ENCODE data around the gene LY6G6F.
A peak's percentile ranks its signal among the peaks of the same experiment; 100 is the strongest.

LY6G6F gene

DNA sequence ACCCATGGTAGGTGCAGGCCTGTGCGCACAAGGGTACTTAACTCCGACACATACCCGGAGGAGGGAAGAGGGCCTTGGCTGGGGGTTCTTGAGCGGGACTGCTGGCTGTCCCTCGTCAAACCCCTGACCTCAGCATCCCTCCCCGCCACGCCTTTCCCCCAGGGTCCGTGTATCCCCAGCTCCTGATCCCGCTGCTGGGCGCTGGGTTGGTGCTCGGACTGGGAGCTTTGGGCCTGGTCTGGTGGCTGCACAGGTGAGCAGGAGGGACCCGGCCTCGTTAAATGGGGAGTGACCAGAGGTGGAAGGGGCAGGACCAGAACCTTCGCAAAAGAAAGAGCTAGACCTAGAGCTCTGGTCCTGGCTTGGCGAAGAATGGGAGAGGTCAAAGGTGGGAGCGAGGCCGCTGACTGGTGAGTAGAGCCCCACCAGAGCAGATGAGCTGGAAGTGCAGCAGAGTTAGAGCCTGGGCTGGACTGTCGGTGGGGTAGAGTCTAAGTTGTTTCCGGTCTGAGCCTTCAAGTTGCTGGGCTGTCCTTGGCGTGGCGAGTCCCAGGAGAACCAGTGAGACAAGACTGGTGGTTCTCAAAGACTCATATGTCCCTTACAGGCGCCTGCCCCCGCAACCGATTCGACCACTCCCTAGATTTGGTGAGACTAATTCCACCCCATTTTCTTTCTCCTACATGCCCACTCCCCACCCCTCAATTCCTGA lies 17.5 kb downstream of the LY6G6F start:
- DNase-seq (ENCODE audit: low spot score): no peak

DNA sequence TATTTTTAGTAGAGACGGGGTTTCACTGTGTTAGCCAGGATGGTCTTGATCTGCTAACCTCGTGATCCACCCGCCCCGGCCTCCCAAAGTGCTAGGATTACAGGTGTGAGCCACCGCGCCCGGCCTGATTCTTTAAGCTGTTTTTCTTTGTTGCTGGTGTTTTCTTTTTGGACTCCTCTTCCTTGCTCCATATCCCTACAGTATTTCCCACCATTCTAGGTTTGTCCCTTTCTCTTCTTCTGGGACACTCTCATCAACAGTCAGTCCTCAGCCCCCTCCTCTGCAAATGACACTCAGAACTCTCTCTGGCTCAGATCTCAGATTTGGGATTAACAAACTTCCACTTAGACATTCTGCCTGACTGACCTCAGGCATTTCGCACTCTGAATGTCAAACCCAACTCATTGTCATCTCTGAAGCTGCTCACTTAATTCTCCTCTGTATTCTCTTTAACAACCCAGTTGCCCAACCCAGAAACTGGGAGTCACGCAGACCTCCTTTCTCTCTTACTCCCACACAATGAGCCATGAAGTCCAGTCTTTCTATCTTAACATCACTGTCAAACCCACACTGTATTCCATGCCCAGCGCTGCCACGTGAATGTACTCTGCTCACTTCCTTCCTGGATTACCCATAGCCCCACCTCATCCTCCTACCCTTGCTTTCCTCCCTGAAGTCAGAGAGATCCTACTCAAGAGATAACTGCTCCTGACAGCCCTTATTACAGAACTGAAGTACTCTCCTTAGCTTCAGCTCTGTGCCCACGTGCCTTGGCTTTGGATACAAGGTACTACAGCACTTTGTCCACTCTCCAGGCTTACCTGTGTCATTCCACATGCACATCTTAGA lies 19.1 kb downstream of the LY6G6F start:
- no peak for DNase-seq (ENCODE audit: low spot score)

DNA sequence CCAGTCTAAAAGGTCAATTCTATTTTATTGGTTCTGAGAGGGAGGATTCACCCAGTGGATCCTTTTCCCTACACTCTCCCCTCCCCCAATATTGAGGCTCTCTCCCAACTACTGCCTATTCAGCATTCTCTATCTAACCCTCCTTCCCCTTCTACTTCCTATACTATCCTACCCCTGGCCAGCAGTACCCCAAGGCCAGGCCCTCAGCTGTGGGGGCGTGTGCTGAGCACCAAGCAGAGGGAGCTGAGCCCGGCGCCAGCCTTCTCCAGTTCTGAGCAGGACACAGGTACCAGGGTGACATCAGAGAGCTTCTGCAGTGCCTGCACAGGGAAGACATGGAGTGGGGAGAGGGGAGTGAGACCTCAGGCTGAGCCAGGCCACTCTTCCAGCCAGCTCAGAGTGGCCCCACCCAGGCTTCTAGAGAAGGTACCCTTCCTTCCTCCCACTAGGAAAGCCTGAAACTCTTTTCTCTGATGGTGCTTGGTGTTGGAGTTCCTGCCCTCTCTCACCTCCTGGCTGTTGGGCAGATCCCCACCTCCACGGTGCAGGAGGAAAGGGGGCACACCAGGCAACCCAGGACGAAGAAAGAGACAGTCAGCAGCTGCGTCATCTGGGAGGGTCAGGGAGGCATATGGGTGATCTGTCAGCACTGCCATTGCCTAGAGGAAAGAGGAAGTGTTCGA lies 20.5 kb downstream of the LY6G6F start:
- no peak for DNase-seq (ENCODE audit: low spot score)

DNA sequence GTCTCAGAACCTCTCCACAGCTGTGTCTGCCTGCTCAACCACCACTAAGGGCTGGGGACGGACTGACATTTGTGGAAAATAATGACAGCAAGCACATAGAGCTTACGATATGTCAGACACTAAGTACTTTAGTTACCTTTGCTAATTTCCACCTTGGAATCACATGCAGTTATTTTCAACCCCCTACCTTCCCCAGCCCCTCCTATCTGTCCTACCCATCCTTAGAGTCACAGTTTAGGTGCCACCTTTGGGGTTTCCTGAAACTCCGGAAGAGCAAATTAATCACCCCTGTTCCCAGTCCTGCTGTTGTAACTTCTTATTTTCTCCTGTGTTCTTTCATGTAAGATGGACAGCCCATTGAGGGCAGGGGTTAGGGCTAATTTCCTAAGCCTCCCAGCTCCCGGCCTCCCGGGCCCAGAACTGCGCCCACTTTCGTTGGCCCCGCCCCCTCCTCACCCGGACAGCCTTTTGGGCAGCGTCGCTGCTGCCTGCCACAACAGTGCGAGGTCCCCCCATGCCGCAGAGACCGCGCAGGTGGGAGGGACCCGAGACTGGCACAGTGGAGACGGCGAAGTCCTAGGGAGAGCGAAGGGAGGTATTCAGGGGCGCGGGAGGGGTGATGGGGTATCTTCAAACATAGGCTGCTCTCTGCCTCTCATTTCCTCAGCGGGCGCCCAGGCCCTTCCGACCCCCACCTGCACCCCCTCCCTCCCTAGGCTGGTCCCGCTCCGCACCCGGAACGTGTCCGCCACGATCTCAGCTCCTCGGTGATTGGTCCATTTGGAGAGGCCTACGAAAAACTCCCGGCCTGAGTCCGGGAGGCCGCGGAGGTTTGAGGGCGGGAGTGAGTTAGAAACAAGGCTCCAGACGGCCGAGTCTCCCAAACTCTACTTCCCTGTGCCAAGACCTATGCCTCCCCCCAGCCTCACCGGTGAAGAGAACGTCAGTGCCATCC lies 21.3 kb downstream of the LY6G6F start:
- DNase-seq (ENCODE audit: low spot score): no peak

DNA sequence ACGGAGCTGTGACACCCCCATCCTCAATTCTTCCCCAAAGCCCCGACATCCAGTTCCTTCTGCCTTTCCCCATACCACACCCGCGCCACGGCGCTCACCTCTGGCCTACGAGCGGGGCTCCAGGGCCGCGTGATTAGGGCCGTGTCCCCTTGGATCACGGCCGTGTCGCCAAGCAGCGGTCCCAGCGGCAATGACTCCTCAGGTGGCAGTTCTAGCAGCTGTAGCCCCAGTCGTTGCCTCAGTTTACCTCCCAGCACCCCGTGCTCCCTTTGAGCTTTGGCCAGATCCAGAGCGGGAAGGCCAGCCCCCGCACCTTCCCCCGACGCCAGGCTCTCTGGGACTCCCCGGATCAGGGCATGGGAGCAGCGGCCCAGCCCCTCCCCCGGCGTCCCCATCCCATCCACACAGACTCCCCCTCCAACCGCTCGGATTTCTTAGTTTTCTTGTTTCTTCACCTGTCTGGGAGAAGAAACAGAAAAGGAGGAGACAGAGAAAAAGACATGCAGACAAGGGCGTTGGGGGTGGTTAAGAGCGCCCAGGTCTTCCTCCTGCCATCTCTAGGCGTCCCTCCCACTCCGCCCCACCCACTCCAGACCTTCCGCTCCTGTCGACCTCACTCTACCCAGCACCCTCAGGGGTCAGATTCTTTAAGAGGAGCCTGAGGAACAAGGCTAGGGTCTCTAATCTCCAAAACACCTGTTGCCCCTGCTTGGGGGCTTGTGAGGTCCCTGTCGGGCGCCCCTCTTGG lies 22.3 kb downstream of the LY6G6F start, which contains the start of gene DDAH2:
DDAH2 (minus strand) TSS at position 533 of the 748 bp plus-strand sequence; CDS start at position 395, 138 bp downstream.
- DNase-seq (ENCODE audit: low spot score): no peak

DNA sequence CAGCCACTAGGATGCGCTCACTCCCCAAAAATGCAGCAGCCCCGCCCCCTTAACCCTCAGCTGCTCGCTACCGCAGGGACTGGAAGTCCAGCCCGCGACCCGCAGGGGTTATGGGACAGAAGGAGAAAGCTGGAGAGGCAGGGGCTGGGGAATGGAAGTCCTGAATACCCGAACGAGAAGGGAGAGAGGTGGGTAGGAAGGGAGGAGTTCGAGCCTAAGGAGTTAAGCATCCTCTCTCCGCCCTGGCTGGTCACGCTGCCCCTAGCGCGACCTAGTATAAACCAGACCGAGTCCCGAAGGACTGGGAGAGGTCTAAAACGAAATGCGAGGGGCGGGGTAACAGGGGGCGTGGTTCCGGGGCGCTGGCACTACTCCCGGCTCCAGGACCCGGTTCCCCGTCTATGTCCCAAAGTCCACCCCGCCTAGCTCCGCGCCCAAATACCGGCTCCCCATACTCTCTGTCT lies 22.9 kb downstream of the LY6G6F start:
- peak; percentile 95 for DNase-seq (ENCODE audit: low spot score)

DNA sequence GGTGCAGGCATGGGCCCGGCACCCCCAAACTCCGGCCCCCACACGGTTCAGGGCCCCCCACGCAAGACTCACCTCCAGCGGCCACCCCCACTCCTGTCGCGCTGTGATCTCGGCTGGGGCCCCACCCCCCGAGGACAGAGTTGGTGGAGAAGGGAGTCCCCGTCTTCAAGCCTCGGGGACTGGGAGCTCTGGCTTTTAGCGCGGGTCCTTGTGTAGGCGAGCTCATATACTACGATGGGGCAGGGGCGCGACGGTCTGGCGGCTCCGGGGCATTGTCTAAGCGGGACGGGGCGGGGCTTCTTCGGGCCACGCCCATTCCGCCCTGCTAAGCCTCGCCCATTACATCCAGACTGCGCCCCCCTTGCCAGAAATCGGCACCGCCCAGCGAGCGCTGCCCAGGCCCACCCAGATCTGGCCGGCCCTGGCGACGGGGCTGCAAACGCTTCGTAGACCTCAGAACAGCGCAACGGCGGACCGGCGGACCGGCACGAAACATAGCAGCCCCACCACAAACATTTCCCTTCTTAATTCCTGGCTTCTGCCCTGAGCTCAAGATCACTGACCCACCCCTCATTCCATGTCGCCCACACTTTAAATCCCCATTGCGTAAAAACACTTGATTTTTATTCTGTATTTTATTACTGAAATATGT lies 23.4 kb downstream of the LY6G6F start:
- DNase-seq (ENCODE audit: low spot score): peak; percentile 94

DNA sequence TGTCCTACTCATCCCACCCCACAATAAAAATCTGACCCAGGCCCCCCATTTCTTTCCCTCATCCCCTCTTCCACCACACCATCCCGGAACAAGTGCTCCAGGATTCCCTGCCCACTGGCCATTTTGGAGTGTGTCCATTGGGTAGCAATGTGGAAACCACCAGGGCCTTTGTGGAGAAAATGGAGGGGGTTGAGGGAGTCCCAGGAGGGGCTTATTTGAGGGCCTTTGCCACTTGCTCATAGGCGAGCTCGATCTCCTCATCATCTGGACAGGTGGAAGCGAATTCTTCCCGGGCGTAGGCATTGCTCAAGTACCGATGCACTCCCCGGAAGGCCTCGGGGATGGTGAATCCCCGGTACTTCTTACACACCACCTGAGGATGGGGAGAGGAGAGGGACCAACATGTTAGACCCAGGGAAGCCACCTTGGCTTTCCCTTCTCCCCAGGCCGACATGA lies 24.0 kb downstream of the LY6G6F start:
- DNase-seq (ENCODE audit: low spot score): no peak

DNA sequence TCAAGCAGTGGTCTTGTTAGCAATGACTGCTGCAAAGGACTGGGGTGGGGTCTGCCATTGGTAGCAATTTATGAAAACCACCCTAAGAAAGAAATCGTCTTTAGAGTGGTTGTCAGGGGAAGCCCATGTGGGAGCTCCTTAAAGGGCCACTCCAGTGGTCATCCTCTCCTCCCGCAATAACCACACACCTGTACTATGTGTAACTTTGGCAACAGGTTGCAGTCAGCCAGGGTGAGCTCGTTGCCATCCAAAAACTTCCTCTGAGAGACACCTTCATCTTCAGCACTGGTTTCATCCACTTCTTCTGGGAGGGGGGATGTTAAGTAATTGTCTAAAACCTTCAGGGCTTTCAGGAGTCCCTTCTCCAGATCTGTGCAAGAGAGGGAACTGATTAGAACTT lies 25.4 kb downstream of the LY6G6F start:
- no peak for DNase-seq (ENCODE audit: low spot score)

DNA sequence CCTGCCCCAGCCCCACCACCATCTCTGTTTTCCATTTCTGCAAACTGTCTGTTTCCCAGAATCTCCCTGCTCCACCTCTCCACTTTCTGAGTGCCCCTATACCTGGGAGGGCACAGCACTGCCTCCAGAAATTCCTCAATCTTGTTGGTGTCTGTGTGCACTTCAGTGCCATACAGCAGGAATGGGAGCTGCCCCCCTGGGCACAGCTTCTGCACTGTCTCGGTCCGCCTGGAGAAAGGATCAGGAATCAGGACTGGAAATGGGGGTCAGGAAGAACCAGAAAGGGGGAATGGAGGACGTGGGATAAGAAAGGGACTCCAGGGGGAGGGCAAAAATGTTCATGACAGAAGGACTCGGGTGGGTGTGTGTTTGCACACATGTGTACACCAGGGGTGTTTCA lies 27.1 kb downstream of the LY6G6F start:
- DNase-seq (ENCODE audit: low spot score): no peak

DNA sequence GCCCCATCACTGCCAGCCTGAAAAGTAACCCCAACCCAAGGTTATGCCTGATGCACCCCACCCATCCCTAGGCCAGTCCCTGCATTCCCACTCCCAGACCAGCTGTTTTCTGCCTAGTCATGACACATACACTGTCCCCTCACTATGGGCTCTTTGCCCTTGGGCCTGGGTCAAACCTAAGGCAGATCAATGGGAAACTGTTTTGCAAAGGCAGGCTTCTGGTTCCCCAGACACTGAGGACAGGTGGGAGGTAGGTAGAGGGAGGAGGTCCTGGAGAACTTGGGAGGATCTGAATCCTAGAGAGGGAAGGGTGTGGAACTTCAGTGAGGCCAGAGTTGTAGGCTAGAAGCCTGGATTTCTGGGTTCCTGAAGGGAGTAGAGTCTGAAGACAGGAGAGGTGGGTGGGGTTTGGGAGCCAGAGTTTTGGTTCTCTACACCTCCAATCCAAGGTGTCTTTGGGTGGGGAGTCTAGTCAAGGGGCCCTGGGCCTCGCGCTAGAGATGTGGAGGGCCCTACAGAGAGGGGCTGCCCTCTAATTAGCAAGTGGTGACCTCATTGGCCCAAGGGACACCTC lies 27.7 kb downstream of the LY6G6F start:
- DNase-seq (ENCODE audit: low spot score): no peak

DNA sequence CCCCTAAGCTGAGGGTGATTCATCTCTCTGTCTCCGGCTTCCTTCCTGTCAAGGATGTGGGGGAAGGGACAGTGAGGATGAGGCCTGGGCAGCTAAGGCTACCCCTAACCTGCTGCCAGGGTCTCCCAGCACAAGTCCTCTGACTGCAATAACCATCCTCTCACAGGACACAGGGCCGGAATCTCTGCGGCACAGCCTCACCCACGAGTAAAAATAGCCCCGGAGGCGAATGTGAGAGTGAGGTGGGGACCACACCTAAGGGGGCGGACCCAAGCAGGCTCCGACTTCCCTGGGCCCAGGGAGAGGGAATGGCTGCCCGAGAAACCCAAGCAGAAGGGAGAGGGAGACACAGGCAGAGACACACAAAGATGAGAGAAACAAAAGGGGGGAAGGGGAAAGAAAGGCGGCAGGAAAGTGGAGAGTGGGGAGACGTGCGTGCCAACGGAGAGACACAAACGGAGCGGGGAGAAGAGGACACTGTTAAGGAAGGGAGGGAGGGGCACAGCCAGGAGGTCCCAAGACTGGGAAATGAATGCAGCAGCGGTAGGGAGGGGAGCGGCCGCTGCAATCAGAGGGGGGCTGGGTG lies 28.2 kb downstream of the LY6G6F start:
- peak; percentile 80 for DNase-seq (ENCODE audit: low spot score)

DNA sequence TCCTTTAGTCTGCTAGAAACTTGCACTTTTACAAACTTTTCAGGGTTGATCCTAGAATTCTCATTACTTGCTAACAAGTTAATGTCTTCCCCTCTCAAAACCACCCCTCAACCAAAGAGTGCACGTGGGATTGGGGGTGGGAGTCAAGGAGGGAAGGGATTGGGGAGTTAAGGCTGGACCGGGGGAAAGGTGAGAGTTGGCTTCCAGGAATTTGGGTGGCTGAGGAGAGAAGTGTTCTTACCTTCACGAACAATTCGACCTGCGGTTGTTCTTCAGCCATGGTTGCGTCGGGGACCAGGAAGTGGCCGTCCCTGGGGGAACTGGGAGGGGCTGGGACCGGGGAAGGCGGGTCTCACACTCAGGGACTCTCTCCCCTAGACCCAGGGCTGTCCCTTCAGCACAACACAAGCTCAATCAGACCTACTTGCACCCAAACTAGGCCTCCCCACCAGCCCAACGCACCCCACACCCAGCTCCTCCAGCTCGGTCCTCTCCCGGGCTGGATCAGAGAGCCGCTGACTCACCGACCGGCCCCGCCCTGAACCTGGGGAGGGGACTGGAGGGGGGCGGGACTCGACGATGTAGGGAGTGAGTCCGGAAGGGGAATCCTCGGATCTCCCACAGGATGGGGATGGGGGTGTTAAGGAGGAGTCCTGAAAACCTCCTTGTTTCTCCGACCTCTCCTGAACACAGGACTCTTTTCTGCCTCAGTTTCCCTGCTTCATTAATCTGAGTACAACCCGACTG lies 29.5 kb downstream of the LY6G6F start, which contains the start of gene CLIC1:
CLIC1 (minus strand) TSS at position 510 of the 747 bp plus-strand sequence; CDS start at position 280, 230 bp downstream.
- DNase-seq (ENCODE audit: low spot score): peak; percentile 94

DNA sequence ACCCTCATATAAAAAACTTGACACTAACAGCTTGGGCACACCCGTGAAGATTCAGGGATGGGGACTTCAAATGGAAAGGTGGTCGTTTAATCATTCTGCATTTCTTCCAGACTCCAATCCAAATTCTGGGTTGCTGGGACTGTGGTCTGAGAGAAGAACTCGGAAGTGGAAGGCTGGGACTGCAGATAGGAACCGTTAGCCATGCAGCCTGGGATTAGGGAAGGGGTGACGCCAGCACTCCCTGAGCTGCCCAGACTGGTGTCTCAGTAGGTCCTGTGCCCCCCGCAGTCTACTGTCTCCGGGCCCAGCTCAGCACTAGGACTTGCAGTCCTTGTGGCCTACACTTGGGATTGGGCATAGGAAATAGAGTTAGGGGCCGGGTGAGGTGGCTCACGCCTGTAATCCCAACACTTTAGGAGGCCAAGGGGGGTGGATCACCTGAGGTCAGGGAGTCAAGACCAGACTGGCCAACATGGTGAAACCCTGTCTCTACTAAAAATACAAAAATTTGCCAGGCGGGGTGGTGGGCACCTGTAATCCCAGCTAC lies 30.2 kb downstream of the LY6G6F start:
- DNase-seq (ENCODE audit: low spot score): no peak

DNA sequence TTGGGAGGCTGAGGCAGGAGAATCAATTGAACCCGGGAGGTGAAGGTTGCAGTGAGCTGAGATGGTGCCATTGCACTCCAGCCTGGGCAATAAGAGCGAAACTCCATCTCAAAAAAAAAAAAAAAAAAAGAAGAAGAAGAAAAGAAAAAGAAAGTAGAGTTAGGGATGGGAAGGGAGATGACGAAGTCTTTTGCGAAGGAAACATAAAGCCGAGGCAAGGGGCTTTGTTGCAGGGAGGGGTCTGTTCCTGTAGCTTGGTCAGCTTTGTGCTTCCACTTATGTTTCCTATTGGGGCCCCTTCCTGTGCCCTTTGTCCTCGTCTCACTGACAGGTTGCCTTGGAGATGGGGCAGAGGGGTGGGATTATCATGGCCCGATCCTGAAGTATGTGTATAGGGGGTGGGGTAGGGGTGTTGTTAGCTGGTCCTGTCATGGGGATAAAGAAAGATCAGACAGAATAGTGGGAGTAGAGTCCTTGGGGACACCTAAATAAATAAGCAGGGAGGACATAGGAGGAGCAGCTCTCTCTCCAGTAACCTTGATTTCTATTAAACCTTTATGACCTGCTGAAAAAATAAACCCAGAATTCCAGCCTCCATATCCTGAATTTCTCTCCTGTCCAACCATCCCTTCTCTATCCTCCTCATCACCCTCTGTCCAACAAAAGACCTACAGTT lies 30.8 kb downstream of the LY6G6F start:
- DNase-seq (ENCODE audit: low spot score): no peak

DNA sequence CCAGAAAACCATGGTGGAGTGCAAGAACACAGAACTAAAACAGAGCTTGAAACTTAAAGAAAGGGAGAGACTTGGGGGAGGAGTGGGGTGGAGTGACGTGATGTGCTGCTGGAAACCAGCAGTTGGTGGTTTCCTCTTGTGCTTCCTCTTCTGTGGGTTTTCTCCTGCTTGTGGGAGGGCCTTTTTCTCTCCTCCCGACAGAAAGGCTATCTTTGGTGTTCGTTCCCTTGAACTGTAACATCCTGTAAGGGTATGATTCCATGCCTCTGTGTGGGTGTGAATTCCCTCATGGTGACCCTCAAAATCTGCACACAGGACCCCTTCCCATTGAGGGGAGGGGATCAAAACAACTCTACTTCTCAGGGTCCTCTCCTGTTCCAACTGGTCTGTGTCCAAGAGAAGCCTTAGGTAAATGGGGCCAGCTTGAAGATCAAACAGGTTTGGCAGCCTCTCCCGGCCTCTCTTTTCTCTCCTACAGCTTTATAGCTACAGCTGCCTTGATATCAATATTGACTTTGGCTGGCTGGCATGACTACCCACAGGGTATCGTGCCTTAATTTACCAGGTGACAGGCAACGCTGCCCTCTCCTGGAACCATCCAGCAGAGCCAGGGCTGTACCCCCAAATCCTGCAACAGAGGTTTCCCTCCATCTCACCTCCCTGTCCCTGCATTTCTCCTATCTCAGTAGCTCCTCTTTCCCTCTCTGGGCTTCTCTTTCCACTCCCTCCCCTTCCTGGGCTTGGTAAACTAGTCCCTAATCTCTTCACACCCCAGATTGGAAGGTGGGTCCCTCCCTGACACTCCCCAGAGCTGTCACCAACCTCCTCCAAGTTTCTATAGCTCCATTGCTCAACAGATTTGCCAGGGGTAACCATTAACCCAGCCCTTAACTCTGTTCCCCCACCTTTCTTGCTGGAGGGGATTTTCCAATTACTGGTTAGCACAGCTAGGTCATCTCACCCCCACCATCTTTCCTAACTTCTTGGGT lies 31.6 kb downstream of the LY6G6F start:
- DNase-seq (ENCODE audit: low spot score): peak; percentile 83
